B cell (primary cell): ENCODE data around the gene RERE. TPM values are rescaled to one million over a fixed set of nuclear protein-coding genes. Genes with fewer than 3 reads are reported as not detected.

Source experiments
- ATAC-seq: fragments of 200-7000 bp; cut with Tn5 transposase; one replicate; pipeline ENCODE4 v1.10.0; 2021; ENCODE audit warnings: low read depth, mild to moderate bottlenecking, moderate number of reproducible peaks, moderate library complexity
- CTCF ChIA-PET: fragments of 350-600 bp; sonication (Branson Sonifier 250); formaldehyde crosslinking; loops from one replicate; lab custom pipeline; 2021; ENCODE audit warnings: antibody characterized with exemption, inconsistent platforms; lab: Charles Lee
- POLR2A ChIA-PET: fragments of 350-600 bp; sonication (Branson Sonifier 250); formaldehyde crosslinking; loops from one replicate; lab custom pipeline; 2021; ENCODE audit warnings: antibody characterized with exemption; lab: Charles Lee
- DNase-seq: peaks from one replicate; pipeline ENCODE4 v3.0.0; 2013
- H2AFZ ChIP-seq: 2 replicates; pipeline ENCODE4 v1.6.1; 2012; ENCODE audit warnings: mild to moderate bottlenecking, low read depth, low read length; ENCODE audit not compliant: insufficient read depth, poor library complexity, severe bottlenecking
- H3K27ac ChIP-seq, 2 donors: 1 replicate in 1 of 2; 2 replicates in 1 of 2; pipeline ENCODE4 v1.5.1; 2012 to 2013; ENCODE audit warnings: low read length in 2 of 2, mild to moderate bottlenecking in 2 of 2, moderate library complexity in 1 of 2
- H3K27me3 ChIP-seq, 4 experiments: fragments of 200-600 bp in 1 of 4; sonication (generic) in 1 of 4; replicated peaks in 1 of 4; 1 replicate in 2 of 4; 2 replicates in 2 of 4; pipeline versions ENCODE4 v1.6.1 to v1.7.0; 2013 to 2016; ENCODE audit warnings: low read length in 3 of 4, mild to moderate bottlenecking in 2 of 4, mixed read lengths in 1 of 4, moderate library complexity in 1 of 4; ENCODE audit not compliant: insufficient read depth in 4 of 4, control insufficient read depth in 3 of 4; ENCODE audit errors: control extremely low read depth in 1 of 4
- H3K36me3 ChIP-seq, 2 experiments: replicated peaks in 1 of 2; 1 replicate in 1 of 2; 2 replicates in 1 of 2; pipeline versions ENCODE4 v1.6.1 to v1.7.1; 2013; ENCODE audit warnings: low read length in 1 of 2; ENCODE audit not compliant: insufficient read depth in 2 of 2, control insufficient read depth in 1 of 2; ENCODE audit errors: control extremely low read depth in 1 of 2, extremely low read depth in 1 of 2
- H3K4me1 ChIP-seq, 2 donors: fragments of 200-600 bp in 1 of 2; sonication (generic) in 1 of 2; 1 replicate in 1 of 2; 2 replicates in 1 of 2; pipeline versions ENCODE4 v1.5.1 to v1.6.1; 2013 to 2017; ENCODE audit warnings: low read length in 2 of 2; ENCODE audit not compliant: control insufficient read depth in 2 of 2, insufficient read depth in 2 of 2
- H3K4me2 ChIP-seq: replicated peaks from 2 replicates; pipeline ENCODE3; 2012; ENCODE audit warnings: mild to moderate bottlenecking, low read depth, low read length; ENCODE audit not compliant: poor library complexity, severe bottlenecking
- H3K4me3 ChIP-seq, 5 experiments: fragments of 200-600 bp in 1 of 5; sonication (generic) in 1 of 5; 1 replicate in 3 of 5; 2 replicates in 2 of 5; pipeline versions ENCODE4 v1.5.1 to v1.7.0; 2011 to 2016; ENCODE audit warnings: low read length in 4 of 5, mild to moderate bottlenecking in 4 of 5, low read depth in 2 of 5, control low read depth in 1 of 5, moderate library complexity in 1 of 5; ENCODE audit not compliant: insufficient read depth in 1 of 5; ENCODE audit errors: control extremely low read depth in 1 of 5, extremely low read depth in 1 of 5
- H3K79me2 ChIP-seq: fragments of 200-600 bp; sonication (generic); one replicate; pipeline ENCODE4 v1.6.0; 2016; ENCODE audit warnings: low read length; ENCODE audit not compliant: control insufficient read depth, insufficient read depth
- H3K9ac ChIP-seq: fragments of 200-600 bp; sonication (generic); 2 replicates; pipeline ENCODE4 v1.6.1; 2017; ENCODE audit warnings: mild to moderate bottlenecking, low read length, moderate library complexity
- H3K9me3 ChIP-seq, 3 donors: one replicate each; pipeline versions ENCODE4 v1.6.1 to v1.7.1; 2013; ENCODE audit warnings: low read length in 2 of 3; ENCODE audit not compliant: control insufficient read depth in 2 of 3, insufficient read depth in 1 of 3; ENCODE audit errors: control extremely low read depth in 1 of 3
- H4K20me1 ChIP-seq: 2 replicates; pipeline ENCODE4 v1.6.0; 2012; ENCODE audit warnings: mild to moderate bottlenecking, low read length; ENCODE audit not compliant: insufficient read depth, control insufficient read depth, poor library complexity, severe bottlenecking
- H3K27ac Mint-ChIP-seq: one replicate; pipeline ENCODE4 v1.8.0; 2021; ENCODE audit warnings: mixed read lengths
- H3K27me3 Mint-ChIP-seq: one replicate; pipeline ENCODE4 v1.8.0; 2021; ENCODE audit warnings: mixed read lengths
- H3K4me1 Mint-ChIP-seq: one replicate; pipeline ENCODE4 v1.8.0; 2021; ENCODE audit warnings: mixed read lengths
- H3K4me3 Mint-ChIP-seq: one replicate; pipeline ENCODE4 v1.8.0; 2021; ENCODE audit warnings: mixed read lengths
- H3K9me3 Mint-ChIP-seq: one replicate; pipeline ENCODE4 v1.8.0; 2022; ENCODE audit warnings: mixed read lengths; ENCODE audit not compliant: insufficient read depth
- CTCF ChIP-seq: fragments of 200-600 bp; IDR thresholded peaks from one replicate; pipeline ENCODE4 v1.8.0; 2022; ENCODE audit warnings: antibody characterized with exemption, mild to moderate bottlenecking
- EZH2 ChIP-seq: IDR thresholded peaks from 2 replicates; pipeline ENCODE4 v1.6.1; 2012; ENCODE audit warnings: borderline replicate concordance, low read depth, mild to moderate bottlenecking, moderate library complexity, low read length; ENCODE audit not compliant: insufficient read depth, poor library complexity, severe bottlenecking
- WGBS: methylation state at CpG from one replicate; pipeline ENCODE4 v1.1.5; 2013; ENCODE audit warnings: missing lambda C conversion rate; ENCODE audit not compliant: insufficient coverage; 5-methylcytosine and 5-hydroxymethylcytosine counted together
- intact Hi-C: fragments of 100-400 bp; cut with micrococcal nuclease; formaldehyde crosslinking; loops from one replicate; pipeline ENCODE4 v1.10.0; 2022
- polyA plus RNA-seq: library from polyadenylated mRNA; depleted of rRNA; stranded (reverse); fragments of >200 nt; gene quantifications from 2 replicates; pipeline ENCODE4 v1.2.3, GENCODE V29; 2012
- total RNA-seq, 2 donors: library from RNA; stranded (reverse); fragments of 120-200 nt in 1 of 2; gene quantifications; 1 replicate in 1 of 2; 2 replicates in 1 of 2; pipeline versions ENCODE4 v1.2.3 to v1.2.4, GENCODE V29; 2013 to 2022

Gene RERE
- total and polyA plus RNA-seq, 2 donors (not counting 1 experiment from before 2014, with no cell fraction given) = 27.3 to 132 TPM

- Histone ChIP-seq H4K20me1 (no peaks in the 10 kb centered on the region), H3K4me1 (peaks cover 8% of the 10 kb centered on the region in 2 donors), H3K79me2 (no peaks in the 10 kb centered on the region), H3K9ac (no peak overlapping the region), H3K4me3 (no peak overlapping the region), H3K27ac (no peak overlapping the region), H2AFZ (no peak overlapping the region), H3K4me2 (no peak overlapping the region), H3K27me3 (no peaks in the 10 kb centered on the region), H3K9me3 (no peaks in the 10 kb centered on the region), H3K36me3 (no peaks in the 10 kb centered on the region)
- ChIA-PET POLR2A (no interaction called here), CTCF (no interaction called here)
- intact Hi-C loops = no loop called here
- peaks cover 9% of the 10 kb centered on the region for H3K4me1 Mint-ChIP-seq
- DNase-seq = no peak
- TF ChIP-seq EZH2 = no peak
- TF ChIP-seq CTCF = no peak
- peaks cover 15% of the 10 kb centered on the region for H3K27me3 Mint-ChIP-seq
- WGBS = 93% methylated on average over 8 of the region's 10 CpGs
- H3K4me3 Mint-ChIP-seq = no peak overlapping the region
- no peak for ATAC-seq
- H3K27ac Mint-ChIP-seq = no peak overlapping the region
- no peaks in the 10 kb centered on the region for H3K9me3 Mint-ChIP-seq
Measured at GRCh38 chr1:8825985-8826481, 8.6 kb upstream of the RERE start.

DNA sequence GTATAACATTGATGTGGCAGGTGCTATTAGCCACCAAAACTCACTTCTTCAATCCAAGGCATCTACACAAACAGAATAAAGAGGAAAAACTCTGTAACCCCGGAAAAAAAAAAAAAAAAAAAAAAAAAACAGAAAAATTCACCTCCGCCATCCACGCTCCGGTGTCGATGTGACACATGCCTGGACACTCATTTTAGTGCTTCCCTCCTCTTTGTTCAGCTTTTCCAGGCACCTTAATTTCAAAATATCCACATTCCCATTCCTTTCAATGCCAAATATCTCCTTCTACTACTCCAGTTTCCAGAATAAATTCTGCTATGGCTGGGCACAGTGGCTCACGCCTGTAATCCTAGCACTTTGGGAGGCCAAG is 5.8 kb upstream of the RERE start:
- Histone ChIP-seq H3K27ac (no peak overlapping the region), H3K9ac (no peak overlapping the region), H3K27me3 (no peaks in the 10 kb centered on the region), H2AFZ (no peak overlapping the region), H3K79me2 (no peaks in the 10 kb centered on the region), H3K4me1 (peaks cover 3 to 4% of the 10 kb centered on the region in 2 donors), H3K9me3 (no peaks in the 10 kb centered on the region), H3K36me3 (no peaks in the 10 kb centered on the region), H3K4me3 (no peak overlapping the region), H3K4me2 (no peak overlapping the region), H4K20me1 (no peaks in the 10 kb centered on the region)
- Mint-ChIP-seq H3K4me1 (peaks cover 3% of the 10 kb centered on the region), H3K27me3 (peaks cover 15% of the 10 kb centered on the region), H3K4me3 (no peak overlapping the region), H3K27ac (no peak overlapping the region), H3K9me3 (no peaks in the 10 kb centered on the region)
- TF ChIP-seq EZH2 (no peak), CTCF (no peak)
- 97% methylated on average over 5 of the region's 6 CpGs for WGBS
- ATAC-seq (no peak), DNase-seq (no peak)
- CTCF ChIA-PET = interaction anchor here (0.6 kb wide), 1 partner anchor 28 kb away, joined by 3 read pairs; no protein-coding TSS in a partner anchor
- POLR2A ChIA-PET = no interaction called here
- intact Hi-C loops = no loop called here
